ENCODE results near the gene WDFY2. TPM values are rescaled to one million over a fixed set of nuclear protein-coding genes. Genes with fewer than 3 reads are reported as not detected.

Gene WDFY2
- polyA plus RNA-seq, 1 donor from 2014 or later, result 5.3 TPM

DNA sequence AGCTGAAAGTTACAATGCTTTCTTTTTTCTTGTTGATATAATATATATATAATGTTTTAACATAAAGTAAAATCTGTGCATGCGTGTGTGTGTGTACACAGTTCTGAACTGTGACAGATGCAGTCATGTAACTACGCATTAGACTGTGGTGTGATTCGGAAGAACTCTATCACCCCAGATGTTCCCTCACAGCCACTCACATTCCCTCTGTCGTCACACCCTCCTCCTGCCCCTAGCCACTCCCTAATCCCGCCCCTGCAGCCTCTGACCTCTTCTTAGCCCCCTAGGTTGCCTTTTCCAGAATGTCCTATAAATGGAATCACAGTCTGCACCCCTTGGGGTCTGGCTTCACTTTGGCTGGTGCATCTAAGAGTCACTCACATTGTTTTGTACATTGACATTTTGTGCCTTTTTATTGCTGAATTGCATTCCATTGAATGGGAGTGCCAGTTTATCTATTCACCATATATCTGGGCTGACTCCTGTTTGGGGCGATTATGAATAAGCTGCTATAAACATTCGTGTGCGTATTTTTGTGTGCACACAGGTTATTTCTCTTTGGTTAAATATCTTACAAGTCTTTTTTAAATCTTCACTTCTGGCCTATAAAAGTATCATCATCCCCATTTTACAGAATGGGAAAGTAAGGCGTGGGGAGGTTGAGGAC is 199.3 kb downstream of the WDFY2 start:
- Histone ChIP-seq H4K20me1 (ENCODE audit: insufficient read depth) (no peaks in the 10 kb centered on the region), H3K9ac (ENCODE audit: low read length) (no peak overlapping the region), H3K4me3 (ENCODE audit: low read length) (no peak overlapping the region), H3K9me2 (ENCODE audit: insufficient read depth, low read length) (no peaks in the 10 kb centered on the region), H2AFZ (ENCODE audit: low read depth, low read length) (no peak overlapping the region), H3K9me3 (ENCODE audit: low read length) (no peaks in the 10 kb centered on the region), H3K27ac (ENCODE audit: low read length) (no peak overlapping the region), H3K36me3 (ENCODE audit: insufficient read depth, low read length) (no peaks in the 10 kb centered on the region), H3K27me3 (ENCODE audit: insufficient read depth, low read depth, low read length) (no peaks in the 10 kb centered on the region), H3K79me2 (replicated peaks; ENCODE audit: insufficient read depth, low read length) (no peaks in the 10 kb centered on the region), H3K4me2 (ENCODE audit: low read length) (no peak overlapping the region), H3F3A (ENCODE audit: insufficient read depth, low read length, poor library complexity, severe bottlenecking) (no peaks in the 10 kb centered on the region)
- TF ChIP-seq, protein P1, sequence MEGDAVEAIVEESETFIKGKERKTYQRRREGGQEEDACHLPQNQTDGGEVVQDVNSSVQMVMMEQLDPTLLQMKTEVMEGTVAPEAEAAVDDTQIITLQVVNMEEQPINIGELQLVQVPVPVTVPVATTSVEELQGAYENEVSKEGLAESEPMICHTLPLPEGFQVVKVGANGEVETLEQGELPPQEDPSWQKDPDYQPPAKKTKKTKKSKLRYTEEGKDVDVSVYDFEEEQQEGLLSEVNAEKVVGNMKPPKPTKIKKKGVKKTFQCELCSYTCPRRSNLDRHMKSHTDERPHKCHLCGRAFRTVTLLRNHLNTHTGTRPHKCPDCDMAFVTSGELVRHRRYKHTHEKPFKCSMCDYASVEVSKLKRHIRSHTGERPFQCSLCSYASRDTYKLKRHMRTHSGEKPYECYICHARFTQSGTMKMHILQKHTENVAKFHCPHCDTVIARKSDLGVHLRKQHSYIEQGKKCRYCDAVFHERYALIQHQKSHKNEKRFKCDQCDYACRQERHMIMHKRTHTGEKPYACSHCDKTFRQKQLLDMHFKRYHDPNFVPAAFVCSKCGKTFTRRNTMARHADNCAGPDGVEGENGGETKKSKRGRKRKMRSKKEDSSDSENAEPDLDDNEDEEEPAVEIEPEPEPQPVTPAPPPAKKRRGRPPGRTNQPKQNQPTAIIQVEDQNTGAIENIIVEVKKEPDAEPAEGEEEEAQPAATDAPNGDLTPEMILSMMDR (IDR thresholded peaks at IDR 0.05; ENCODE audit: poor library complexity, severe bottlenecking), result no peak
- TF ChIP-seq TAF1 (IDR thresholded peaks at IDR 0.05; ENCODE audit: low read depth), result no peak
- no peak for TF ChIP-seq SMC3 (conservative IDR thresholded peaks at IDR 0.05; ENCODE audit: poor library complexity)
- TF ChIP-seq EP300 (conservative IDR thresholded peaks at IDR 0.05; ENCODE audit: poor library complexity, severe bottlenecking), result no peak
- no peak for TF ChIP-seq MXI1 (conservative IDR thresholded peaks at IDR 0.05; ENCODE audit: poor library complexity, severe bottlenecking)
- TF ChIP-seq EZH2 (IDR thresholded peaks at IDR 0.05; ENCODE audit: borderline replicate concordance, insufficient read depth, low read length, poor library complexity, severe bottlenecking), result no peak
- TF ChIP-seq, protein P2, sequence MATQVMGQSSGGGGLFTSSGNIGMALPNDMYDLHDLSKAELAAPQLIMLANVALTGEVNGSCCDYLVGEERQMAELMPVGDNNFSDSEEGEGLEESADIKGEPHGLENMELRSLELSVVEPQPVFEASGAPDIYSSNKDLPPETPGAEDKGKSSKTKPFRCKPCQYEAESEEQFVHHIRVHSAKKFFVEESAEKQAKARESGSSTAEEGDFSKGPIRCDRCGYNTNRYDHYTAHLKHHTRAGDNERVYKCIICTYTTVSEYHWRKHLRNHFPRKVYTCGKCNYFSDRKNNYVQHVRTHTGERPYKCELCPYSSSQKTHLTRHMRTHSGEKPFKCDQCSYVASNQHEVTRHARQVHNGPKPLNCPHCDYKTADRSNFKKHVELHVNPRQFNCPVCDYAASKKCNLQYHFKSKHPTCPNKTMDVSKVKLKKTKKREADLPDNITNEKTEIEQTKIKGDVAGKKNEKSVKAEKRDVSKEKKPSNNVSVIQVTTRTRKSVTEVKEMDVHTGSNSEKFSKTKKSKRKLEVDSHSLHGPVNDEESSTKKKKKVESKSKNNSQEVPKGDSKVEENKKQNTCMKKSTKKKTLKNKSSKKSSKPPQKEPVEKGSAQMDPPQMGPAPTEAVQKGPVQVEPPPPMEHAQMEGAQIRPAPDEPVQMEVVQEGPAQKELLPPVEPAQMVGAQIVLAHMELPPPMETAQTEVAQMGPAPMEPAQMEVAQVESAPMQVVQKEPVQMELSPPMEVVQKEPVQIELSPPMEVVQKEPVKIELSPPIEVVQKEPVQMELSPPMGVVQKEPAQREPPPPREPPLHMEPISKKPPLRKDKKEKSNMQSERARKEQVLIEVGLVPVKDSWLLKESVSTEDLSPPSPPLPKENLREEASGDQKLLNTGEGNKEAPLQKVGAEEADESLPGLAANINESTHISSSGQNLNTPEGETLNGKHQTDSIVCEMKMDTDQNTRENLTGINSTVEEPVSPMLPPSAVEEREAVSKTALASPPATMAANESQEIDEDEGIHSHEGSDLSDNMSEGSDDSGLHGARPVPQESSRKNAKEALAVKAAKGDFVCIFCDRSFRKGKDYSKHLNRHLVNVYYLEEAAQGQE (IDR thresholded peaks at IDR 0.05; ENCODE audit: borderline replicate concordance), result no peak

DNA sequence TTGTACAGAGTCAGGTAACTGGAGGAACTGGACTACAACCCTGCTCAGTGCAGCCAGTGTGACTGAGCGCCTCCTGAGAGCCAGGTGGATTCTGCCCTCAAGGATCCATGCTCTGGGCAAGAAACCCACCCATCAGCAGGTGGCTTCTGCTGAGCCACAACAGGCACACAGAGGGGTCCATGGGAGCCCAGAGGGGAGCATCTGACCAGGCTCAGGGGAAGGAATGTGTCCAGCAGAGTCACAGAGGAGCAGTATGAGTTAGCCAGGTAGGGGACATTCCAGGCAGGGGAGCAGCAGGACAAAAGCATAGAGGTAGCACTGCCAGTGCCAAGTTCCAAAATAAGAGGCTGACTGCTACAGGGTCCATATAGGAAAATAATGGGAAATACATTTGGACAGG is 199.8 kb downstream of the WDFY2 start:
- TF ChIP-seq EP300 (conservative IDR thresholded peaks at IDR 0.05; ENCODE audit: poor library complexity, severe bottlenecking) (no peak), TAF1 (IDR thresholded peaks at IDR 0.05; ENCODE audit: low read depth) (no peak), RAD21 (conservative IDR thresholded peaks at IDR 0.05) (no peak), MXI1 (conservative IDR thresholded peaks at IDR 0.05; ENCODE audit: poor library complexity, severe bottlenecking) (no peak), POLR2AphosphoS5 (IDR thresholded peaks at IDR 0.05) (no peak), SMC3 (conservative IDR thresholded peaks at IDR 0.05; ENCODE audit: poor library complexity) (no peak), EZH2 (IDR thresholded peaks at IDR 0.05; ENCODE audit: borderline replicate concordance, insufficient read depth, low read length, poor library complexity, severe bottlenecking) (no peak)
- TF ChIP-seq, protein P2 (IDR thresholded peaks at IDR 0.05; ENCODE audit: borderline replicate concordance), result no peak
- TF ChIP-seq, protein P1 (IDR thresholded peaks at IDR 0.05; ENCODE audit: poor library complexity, severe bottlenecking), result no peak
- Histone ChIP-seq H2AFZ (ENCODE audit: low read depth, low read length) (no peak overlapping the region), H3K27ac (ENCODE audit: low read length) (no peak overlapping the region), H3K27me3 (ENCODE audit: insufficient read depth, low read depth, low read length) (no peaks in the 10 kb centered on the region), H3K4me3 (ENCODE audit: low read length) (no peak overlapping the region), H3K36me3 (ENCODE audit: insufficient read depth, low read length) (no peaks in the 10 kb centered on the region), H3K9ac (ENCODE audit: low read length) (no peak overlapping the region), H3K79me2 (replicated peaks; ENCODE audit: insufficient read depth, low read length) (no peaks in the 10 kb centered on the region), H3K4me2 (ENCODE audit: low read length) (no peak overlapping the region), H4K20me1 (ENCODE audit: insufficient read depth) (no peaks in the 10 kb centered on the region), H3F3A (ENCODE audit: insufficient read depth, low read length, poor library complexity, severe bottlenecking) (no peaks in the 10 kb centered on the region), H3K9me3 (ENCODE audit: low read length) (no peaks in the 10 kb centered on the region), H3K9me2 (ENCODE audit: insufficient read depth, low read length) (no peaks in the 10 kb centered on the region)
